Neural progenitor cell (in vitro differentiated cells): ENCODE measurements around the gene CHST10. TPM values are rescaled to one million over a fixed set of nuclear protein-coding genes. Genes with fewer than 3 reads are reported as not detected.
A peak's percentile ranks its signal among the peaks of the same experiment; 100 is the strongest.
"Not testable (repeated sequence)": the region's sequence is repeated elsewhere in the genome, so short reads cannot be mapped to it uniquely, and the experiment has no call there.

Experiments
- DNase-seq: peaks from one replicate; pipeline ENCODE4 v3.0.0-alpha.2; 2016; ENCODE audit warnings: low spot score
- H2AFZ ChIP-seq: fragments of 200-600 bp; sonication (generic); replicated peaks from 2 replicates; pipeline ENCODE4 v1.6.1; 2016; ENCODE audit warnings: antibody characterized with exemption
- H3F3A ChIP-seq: fragments of 200-600 bp; sonication (generic); 2 replicates; pipeline ENCODE4 v1.6.1; 2016; ENCODE audit warnings: antibody characterized with exemption, low read depth
- H3K27ac ChIP-seq: fragments of 200-600 bp; sonication (generic); 2 replicates; pipeline ENCODE4 v1.5.1; 2016; ENCODE audit warnings: mild to moderate bottlenecking
- H3K27me3 ChIP-seq: fragments of 200-600 bp; sonication (generic); 2 replicates; pipeline ENCODE4 v1.6.1; 2016; ENCODE audit warnings: mild to moderate bottlenecking, moderate library complexity
- H3K36me3 ChIP-seq: fragments of 200-600 bp; sonication (generic); 2 replicates; pipeline ENCODE4 v1.5.1; 2016
- H3K4me1 ChIP-seq: fragments of 200-600 bp; sonication (generic); 2 replicates; pipeline ENCODE4 v1.6.1; 2016; ENCODE audit warnings: mixed run types
- H3K4me2 ChIP-seq: fragments of 200-600 bp; sonication (generic); 2 replicates; pipeline ENCODE4 v1.6.1; 2016
- H3K4me3 ChIP-seq: fragments of 200-600 bp; sonication (generic); 2 replicates; pipeline ENCODE4 v1.5.1; 2016
- H3K79me2 ChIP-seq: fragments of 200-600 bp; sonication (generic); 2 replicates; pipeline ENCODE4 v1.6.1; 2016; ENCODE audit warnings: low read depth
- H3K9ac ChIP-seq: fragments of 200-600 bp; sonication (generic); 2 replicates; pipeline ENCODE4 v1.6.1; 2016
- H3K9me3 ChIP-seq: fragments of 200-600 bp; sonication (generic); 2 replicates; pipeline ENCODE4 v1.5.1; 2016; ENCODE audit warnings: low read depth
- H4K20me1 ChIP-seq: fragments of 200-600 bp; sonication (generic); 2 replicates; pipeline ENCODE4 v1.6.1; 2016; ENCODE audit warnings: low read depth
- H3K27ac Mint-ChIP-seq: 3 replicates; pipeline ENCODE4 v1.8.0; 2021; ENCODE audit warnings: mixed read lengths
- H3K27me3 Mint-ChIP-seq: 2 replicates; pipeline ENCODE4 v1.8.0; 2022; ENCODE audit warnings: low read depth, mild to moderate bottlenecking, inconsistent platforms, moderate library complexity, mixed read lengths; ENCODE audit not compliant: insufficient read depth
- H3K36me3 Mint-ChIP-seq: 3 replicates; pipeline ENCODE4 v1.8.0; 2021; ENCODE audit warnings: mixed read lengths
- H3K4me1 Mint-ChIP-seq: 3 replicates; pipeline ENCODE4 v1.8.0; 2021; ENCODE audit warnings: mixed read lengths
- H3K4me3 Mint-ChIP-seq: 3 replicates; pipeline ENCODE4 v1.8.0; 2021; ENCODE audit warnings: mild to moderate bottlenecking, moderate library complexity, mixed read lengths
- H3K9me3 Mint-ChIP-seq: 3 replicates; pipeline ENCODE4 v1.8.0; 2020; ENCODE audit warnings: mixed read lengths
- EZH2 ChIP-seq: fragments of 200-600 bp; sonication (generic); IDR thresholded peaks from 2 replicates; pipeline ENCODE4 v1.6.1; 2017; ENCODE audit warnings: antibody characterized with exemption, mild to moderate bottlenecking, moderate library complexity
- EZH2phosphoT487 ChIP-seq: fragments of 200-600 bp; sonication (generic); IDR thresholded peaks from 2 replicates; pipeline ENCODE4 v1.6.1; 2017; ENCODE audit warnings: antibody characterized with exemption
- total RNA-seq: library from RNA; depleted of rRNA; stranded (reverse); fragments of >200 nt; gene quantifications from 2 replicates; pipeline ENCODE4 v1.2.3, GENCODE V29; 2015; ENCODE audit warnings: low replicate concordance
- TF ChIP-seq, protein P1 (sequence below): fragments of 200-600 bp; sonication (generic); IDR thresholded peaks from 2 replicates; pipeline ENCODE4 v1.5.1; 2017; ENCODE audit warnings: antibody characterized with exemption, mild to moderate bottlenecking

CHST10 gene
- total RNA-seq, 1 donor from 2014 or later: 28.1 TPM

DNA sequence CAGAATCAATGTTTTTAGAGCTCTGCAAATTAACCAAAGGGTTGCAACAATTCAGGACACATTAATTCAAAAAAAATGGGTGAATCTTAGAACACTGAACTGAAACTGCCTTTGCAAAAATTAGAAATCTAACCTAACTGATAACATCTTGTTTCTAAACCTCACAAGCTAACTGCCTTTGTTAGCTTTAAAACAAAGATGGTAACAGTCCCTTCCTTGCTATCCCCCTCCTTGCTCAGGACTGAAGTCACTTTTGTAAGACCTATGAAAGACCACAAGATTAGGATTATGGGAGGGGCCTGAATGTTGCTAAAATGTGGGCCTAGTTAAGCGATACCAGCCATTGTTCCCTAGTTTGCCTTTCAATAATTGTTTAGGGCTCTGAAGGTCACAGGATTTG lies 50.3 kb downstream of the CHST10 start:
- Mint-ChIP-seq H3K9me3 (peaks cover 26% of the 10 kb centered on the region), H3K36me3 (no peaks in the 10 kb centered on the region), H3K4me3 (no peak overlapping the region), H3K27ac (no peak overlapping the region), H3K27me3 (no peaks in the 10 kb centered on the region), H3K4me1 (no peaks in the 10 kb centered on the region)
- H3K79me2 ChIP-seq: no peaks in the 10 kb centered on the region
- H3K9me3 ChIP-seq: peaks cover 11% of the 10 kb centered on the region
- no peak overlapping the region for H3K27ac ChIP-seq
- DNase-seq: peak; percentile 22
- peaks cover 20% of the 10 kb centered on the region for H3K4me1 ChIP-seq
- H3K27me3 ChIP-seq: no peaks in the 10 kb centered on the region
- H3K36me3 ChIP-seq: no peaks in the 10 kb centered on the region
- H3K4me2 ChIP-seq: peak overlapping the region; percentile 40
- peaks cover 20% of the 10 kb centered on the region for H3F3A ChIP-seq
- peak overlapping the region; percentile 81 for H2AFZ ChIP-seq
- no peak for TF ChIP-seq EZH2phosphoT487
- TF ChIP-seq EZH2: no peak
- TF ChIP-seq, protein P1, sequence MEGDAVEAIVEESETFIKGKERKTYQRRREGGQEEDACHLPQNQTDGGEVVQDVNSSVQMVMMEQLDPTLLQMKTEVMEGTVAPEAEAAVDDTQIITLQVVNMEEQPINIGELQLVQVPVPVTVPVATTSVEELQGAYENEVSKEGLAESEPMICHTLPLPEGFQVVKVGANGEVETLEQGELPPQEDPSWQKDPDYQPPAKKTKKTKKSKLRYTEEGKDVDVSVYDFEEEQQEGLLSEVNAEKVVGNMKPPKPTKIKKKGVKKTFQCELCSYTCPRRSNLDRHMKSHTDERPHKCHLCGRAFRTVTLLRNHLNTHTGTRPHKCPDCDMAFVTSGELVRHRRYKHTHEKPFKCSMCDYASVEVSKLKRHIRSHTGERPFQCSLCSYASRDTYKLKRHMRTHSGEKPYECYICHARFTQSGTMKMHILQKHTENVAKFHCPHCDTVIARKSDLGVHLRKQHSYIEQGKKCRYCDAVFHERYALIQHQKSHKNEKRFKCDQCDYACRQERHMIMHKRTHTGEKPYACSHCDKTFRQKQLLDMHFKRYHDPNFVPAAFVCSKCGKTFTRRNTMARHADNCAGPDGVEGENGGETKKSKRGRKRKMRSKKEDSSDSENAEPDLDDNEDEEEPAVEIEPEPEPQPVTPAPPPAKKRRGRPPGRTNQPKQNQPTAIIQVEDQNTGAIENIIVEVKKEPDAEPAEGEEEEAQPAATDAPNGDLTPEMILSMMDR: no peak
- no peaks in the 10 kb centered on the region for H4K20me1 ChIP-seq
- H3K9ac ChIP-seq: no peak overlapping the region
- H3K4me3 ChIP-seq: no peak overlapping the region

GRCh38 chr2:100365434-100365833 lies 52.0 kb downstream of the CHST10 start:
- Mint-ChIP-seq H3K36me3 (peaks cover 2% of the 10 kb centered on the region), H3K27ac (no peak overlapping the region), H3K4me1 (no peaks in the 10 kb centered on the region), H3K4me3 (no peak overlapping the region), H3K9me3 (peaks cover 28% of the 10 kb centered on the region), H3K27me3 (no peaks in the 10 kb centered on the region)
- DNase-seq: no peak
- Histone ChIP-seq H3K4me2 (no peak overlapping the region), H2AFZ (no peak overlapping the region), H3K36me3 (no peaks in the 10 kb centered on the region), H3K27ac (no peak overlapping the region), H3K27me3 (no peaks in the 10 kb centered on the region), H3K4me3 (no peak overlapping the region), H3K9me3 (peaks cover 11% of the 10 kb centered on the region), H3K9ac (no peak overlapping the region), H3K79me2 (no peaks in the 10 kb centered on the region), H3K4me1 (peaks cover 20% of the 10 kb centered on the region), H3F3A (peaks cover 20% of the 10 kb centered on the region), H4K20me1 (no peaks in the 10 kb centered on the region)
- TF ChIP-seq EZH2 (no peak), EZH2phosphoT487 (no peak)
- TF ChIP-seq, protein P1: no peak

DNA sequence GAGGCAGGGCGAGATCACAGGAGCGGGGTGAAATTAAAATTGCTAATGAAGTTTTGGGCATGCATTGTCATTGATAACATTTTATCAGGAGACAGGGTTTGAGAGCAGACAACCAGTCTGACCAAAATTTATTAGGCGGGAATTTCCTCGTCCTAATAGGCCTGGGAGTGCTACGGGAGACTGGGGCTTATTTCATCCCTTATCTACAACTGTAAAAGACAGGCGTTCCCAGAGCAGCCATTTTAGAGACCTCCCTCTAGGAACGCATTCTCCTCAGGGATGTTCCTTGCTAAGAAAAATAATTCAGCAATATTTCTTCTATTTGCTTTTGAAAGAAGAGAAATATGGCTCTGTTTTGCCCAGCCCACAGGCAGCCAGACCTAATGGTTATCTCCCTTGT lies 55.2 kb downstream of the CHST10 start:
- H3K4me2 ChIP-seq, H3K27me3 Mint-ChIP-seq: not testable (repeated sequence)

DNA sequence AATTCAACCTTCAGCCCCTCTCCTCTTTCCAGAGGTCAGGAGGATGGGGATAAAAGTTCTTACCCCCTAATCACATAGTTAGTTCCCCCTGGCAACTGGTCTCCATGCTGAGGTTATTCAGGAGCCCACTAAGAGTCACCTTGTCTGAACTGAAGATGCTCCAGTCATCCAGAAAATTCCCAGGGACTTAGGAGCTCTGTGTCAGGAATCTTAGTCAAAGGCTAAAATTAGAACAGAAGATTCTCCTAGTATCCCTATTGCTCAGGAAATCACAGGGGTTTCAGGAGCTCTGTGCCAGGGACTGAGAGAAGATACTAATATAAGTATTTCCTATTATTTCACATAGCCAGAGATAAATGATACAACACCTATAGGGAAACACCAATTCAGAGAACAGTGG lies 57.9 kb downstream of the CHST10 start:
- Histone ChIP-seq H3K9me3 (no peaks in the 10 kb centered on the region), H3K79me2 (no peaks in the 10 kb centered on the region), H3K4me3 (no peak overlapping the region), H3K27me3 (no peaks in the 10 kb centered on the region), H3K9ac (no peak overlapping the region), H3K4me2 (no peak overlapping the region), H3F3A (no peaks in the 10 kb centered on the region), H3K4me1 (no peaks in the 10 kb centered on the region), H3K36me3 (no peaks in the 10 kb centered on the region), H4K20me1 (no peaks in the 10 kb centered on the region), H2AFZ (no peak overlapping the region), H3K27ac (no peak overlapping the region)
- Mint-ChIP-seq H3K9me3 (peaks cover 16% of the 10 kb centered on the region), H3K4me3 (no peak overlapping the region), H3K27ac (no peak overlapping the region), H3K27me3 (peaks cover 3% of the 10 kb centered on the region), H3K4me1 (no peaks in the 10 kb centered on the region), H3K36me3 (peaks cover 3% of the 10 kb centered on the region)
- DNase-seq: no peak
- TF ChIP-seq EZH2phosphoT487 (no peak), EZH2 (no peak)
- TF ChIP-seq, protein P1: no peak

More for the DNA sequence above, 55.2 kb downstream of the CHST10 start:
- H3K27ac ChIP-seq, H3F3A ChIP-seq, H3K9me3 ChIP-seq, H3K4me1 ChIP-seq, H3K79me2 ChIP-seq, H3K4me1 Mint-ChIP-seq, H2AFZ ChIP-seq, H4K20me1 ChIP-seq, H3K9ac ChIP-seq, H3K4me3 ChIP-seq, DNase-seq, H3K4me3 Mint-ChIP-seq, H3K36me3 ChIP-seq, H3K27me3 ChIP-seq, H3K27ac Mint-ChIP-seq, H3K36me3 Mint-ChIP-seq: not testable (repeated sequence)
- H3K9me3 Mint-ChIP-seq: peaks cover 16% of the 10 kb centered on the region
